NB4 (cell line): Measurements from ENCODE around the gene FGA.
"Not testable (repeated sequence)": the region's sequence is repeated elsewhere in the genome, so short reads cannot be mapped to it uniquely, and the experiment has no call there.

ENCODE experiments used
- DNase-seq: peaks from one replicate; pipeline ENCODE4 v3.0.0; 2010; ENCODE audit warnings: low read depth
- H3K4me3 ChIP-seq: one replicate; pipeline ENCODE4 v1.5.1; 2011; ENCODE audit warnings: mild to moderate bottlenecking, low read depth, low read length, moderate library complexity
- CTCF ChIP-seq: IDR thresholded peaks from one replicate; pipeline ENCODE4 v1.5.1; 2012; ENCODE audit warnings: low read depth, low read length
- MYC ChIP-seq: IDR thresholded peaks from 2 replicates; pipeline ENCODE4 v1.6.1; 2011; ENCODE audit warnings: low read depth, low read length
- POLR2A ChIP-seq: IDR thresholded peaks from 2 replicates; pipeline ENCODE4 v1.6.1; 2011; ENCODE audit warnings: mild to moderate bottlenecking; ENCODE audit not compliant: insufficient read length; ENCODE audit errors: extremely low read depth
- TF ChIP-seq, protein P1 (sequence below): IDR thresholded peaks from 2 replicates; pipeline ENCODE4 v1.6.1; 2011; ENCODE audit warnings: low read depth, low read length

The FGA gene

GRCh38 chr4:154604696-154605200 is 14.2 kb upstream of the FGA start:
- DNase-seq, result no peak
- TF ChIP-seq MYC, result no peak
- no peak for TF ChIP-seq CTCF
- TF ChIP-seq POLR2A, result no peak
- TF ChIP-seq, protein P1, sequence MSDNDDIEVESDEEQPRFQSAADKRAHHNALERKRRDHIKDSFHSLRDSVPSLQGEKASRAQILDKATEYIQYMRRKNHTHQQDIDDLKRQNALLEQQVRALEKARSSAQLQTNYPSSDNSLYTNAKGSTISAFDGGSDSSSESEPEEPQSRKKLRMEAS, result no peak
- H3K4me3 ChIP-seq, result no peak overlapping the region

GRCh38 chr4:154603033-154603943 is 12.7 kb upstream of the FGA start:
- no peak overlapping the region for H3K4me3 ChIP-seq
- DNase-seq, result no peak
- TF ChIP-seq, protein P1, result no peak

- DNase-seq, result no peak
- no peak overlapping the region for H3K4me3 ChIP-seq
- TF ChIP-seq MYC (no peak), CTCF (no peak), POLR2A (no peak)
- TF ChIP-seq, protein P1, result no peak
These were observed 12.0 kb upstream of the FGA start for GRCh38 chr4:154602404-154603020.

DNA sequence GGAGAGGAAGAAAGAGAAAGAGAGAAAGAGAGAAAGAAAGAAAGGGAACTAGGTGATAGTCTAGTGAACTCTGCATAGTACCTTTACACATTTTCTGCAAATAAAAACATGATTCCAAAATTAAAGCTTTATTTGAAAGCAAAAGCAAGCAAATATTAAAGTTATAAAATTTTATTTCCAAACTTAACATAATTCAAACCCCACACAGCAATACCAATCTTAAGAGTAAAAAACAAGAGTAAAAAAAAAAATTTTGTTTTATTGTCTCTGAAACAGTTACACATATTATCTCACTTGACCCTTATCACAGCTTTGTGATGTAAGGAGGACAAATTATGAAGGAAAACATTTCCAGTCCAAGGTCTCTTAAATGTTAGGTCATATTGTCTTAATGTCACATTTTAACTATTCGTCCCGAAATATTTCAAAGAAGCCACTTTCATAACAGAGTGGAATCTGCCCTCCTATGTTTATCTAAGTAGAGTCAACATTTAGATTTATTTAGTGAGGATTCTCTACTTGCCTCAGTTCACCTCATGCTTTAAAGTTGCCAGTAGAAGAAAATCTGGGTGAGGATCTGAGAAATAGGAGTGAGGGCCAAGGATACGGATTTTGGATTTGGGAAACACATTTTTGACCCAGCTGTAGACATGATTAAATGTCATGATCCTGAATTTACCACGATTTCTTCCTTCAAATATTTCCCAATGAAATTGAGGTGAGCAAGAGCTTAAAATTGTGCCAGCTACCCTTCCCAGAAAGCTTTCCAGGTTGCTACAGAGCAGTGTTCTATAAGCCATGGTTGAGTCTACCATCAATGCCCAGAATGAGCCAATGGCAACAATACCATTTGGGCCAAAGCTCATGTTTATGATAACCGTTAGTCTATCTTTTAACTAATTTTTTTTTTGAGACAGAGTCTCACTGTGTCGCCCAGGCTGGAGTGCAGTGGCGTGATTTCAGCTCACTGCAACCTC is 7.5 kb upstream of the FGA start:
- no peak overlapping the region for H3K4me3 ChIP-seq
- TF ChIP-seq MYC, result no peak
- no peak for TF ChIP-seq CTCF
- TF ChIP-seq, protein P1, result no peak
- no peak for TF ChIP-seq POLR2A
- no peak for DNase-seq

GRCh38 chr4:154597281-154597680 is 6.7 kb upstream of the FGA start:
- not testable (repeated sequence) for DNase-seq

GRCh38 chr4:154595807-154596206 is 5.3 kb upstream of the FGA start:
- no peak for TF ChIP-seq CTCF
- TF ChIP-seq MYC, result no peak
- TF ChIP-seq, protein P1, result no peak
- no peak for TF ChIP-seq POLR2A
- no peak overlapping the region for H3K4me3 ChIP-seq
- DNase-seq, result no peak

More at GRCh38 chr4:154597281-154597680, 6.7 kb upstream of the FGA start:
- not testable (repeated sequence) for H3K4me3 ChIP-seq

- not testable (repeated sequence) for H3K4me3 ChIP-seq, DNase-seq
These were observed 3.8 kb upstream of the FGA start for GRCh38 chr4:154594343-154594742.
